Neutrophil (primary cell): ENCODE data around the gene SLC4A11.

Experiments used
- H3K27ac ChIP-seq: fragments of 200-600 bp; sonication (generic); 2 replicates; pipeline ENCODE4 v1.5.1; 2016; ENCODE audit warnings: mild to moderate bottlenecking, moderate library complexity
- H3K27me3 ChIP-seq: fragments of 200-600 bp; sonication (generic); 2 replicates; pipeline ENCODE4 v1.6.0; 2016; ENCODE audit warnings: mild to moderate bottlenecking
- H3K36me3 ChIP-seq: fragments of 200-600 bp; sonication (generic); 2 replicates; pipeline ENCODE4 v1.5.1; 2017
- H3K4me1 ChIP-seq, 2 experiments: fragments of 200-600 bp in 1 of 2; sonication (generic) in 1 of 2; 1 replicate in 1 of 2; 2 replicates in 1 of 2; pipeline versions ENCODE4 v1.5.1 to v1.6.1; 2013 to 2016; ENCODE audit warnings: low read depth in 1 of 2, low read length in 1 of 2, mild to moderate bottlenecking in 1 of 2, moderate library complexity in 1 of 2; ENCODE audit not compliant: control insufficient read depth in 1 of 2, insufficient read depth in 1 of 2
- H3K4me3 ChIP-seq, 2 experiments: fragments of 200-600 bp in 1 of 2; sonication (generic) in 1 of 2; 1 replicate in 1 of 2; 2 replicates in 1 of 2; pipeline ENCODE4 v1.5.1; 2013 to 2016; ENCODE audit warnings: low read depth in 1 of 2, low read length in 1 of 2, mild to moderate bottlenecking in 1 of 2, moderate library complexity in 1 of 2
- H3K9me3 ChIP-seq: fragments of 200-600 bp; sonication (generic); 2 replicates; pipeline ENCODE4 v1.5.1; 2016
- CTCF ChIP-seq: fragments of 200-600 bp; sonication (generic); IDR thresholded peaks from 2 replicates; pipeline ENCODE4 v1.5.1; 2016; ENCODE audit warnings: antibody characterized with exemption

The SLC4A11 gene

GRCh38 chr20:3277686-3278465 lies 38.9 kb upstream of the SLC4A11 start:
- H3K4me1 ChIP-seq = no peaks in the 10 kb centered on the region
- H3K36me3 ChIP-seq = peaks cover 15% of the 10 kb centered on the region
- H3K9me3 ChIP-seq = no peaks in the 10 kb centered on the region
- TF ChIP-seq CTCF = no peak
- no peak overlapping the region for H3K4me3 ChIP-seq
- H3K27ac ChIP-seq = no peak overlapping the region
- H3K27me3 ChIP-seq = no peaks in the 10 kb centered on the region

- no peaks in the 10 kb centered on the region for H3K9me3 ChIP-seq
- H3K4me3 ChIP-seq = no peak overlapping the region
- H3K4me1 ChIP-seq = no peaks in the 10 kb centered on the region
- H3K27ac ChIP-seq = no peak overlapping the region
- TF ChIP-seq CTCF = no peak
- H3K36me3 ChIP-seq = peaks cover 15% of the 10 kb centered on the region
- H3K27me3 ChIP-seq = no peaks in the 10 kb centered on the region
Measured at GRCh38 chr20:3276680-3277015, 37.7 kb upstream of the SLC4A11 start.

- no peaks in the 10 kb centered on the region for H3K27me3 ChIP-seq
- no peak for TF ChIP-seq CTCF
- peaks cover 10% of the 10 kb centered on the region for H3K36me3 ChIP-seq
- no peaks in the 10 kb centered on the region for H3K9me3 ChIP-seq
- no peaks in the 10 kb centered on the region for H3K4me1 ChIP-seq
- no peak overlapping the region for H3K27ac ChIP-seq
- H3K4me3 ChIP-seq = no peak overlapping the region
Measured at GRCh38 chr20:3275966-3276679, 37.1 kb upstream of the SLC4A11 start.

GRCh38 chr20:3275064-3275935 lies 36.3 kb upstream of the SLC4A11 start:
- Histone ChIP-seq H3K4me1 (no peaks in the 10 kb centered on the region), H3K4me3 (no peak overlapping the region), H3K36me3 (peaks cover 9% of the 10 kb centered on the region), H3K27me3 (no peaks in the 10 kb centered on the region), H3K27ac (no peak overlapping the region), H3K9me3 (no peaks in the 10 kb centered on the region)
- no peak for TF ChIP-seq CTCF

GRCh38 chr20:3273371-3273770 lies 34.4 kb upstream of the SLC4A11 start:
- H3K4me3 ChIP-seq = no peak overlapping the region
- H3K27me3 ChIP-seq = no peaks in the 10 kb centered on the region
- no peaks in the 10 kb centered on the region for H3K4me1 ChIP-seq
- H3K36me3 ChIP-seq = peaks cover 8% of the 10 kb centered on the region
- no peak overlapping the region for H3K27ac ChIP-seq
- no peaks in the 10 kb centered on the region for H3K9me3 ChIP-seq
- no peak for TF ChIP-seq CTCF
